MM.1S (cell line): ENCODE measurements around the gene RSPH3.

Experiments
- DNase-seq: peaks from one replicate; pipeline ENCODE4 v3.0.0-alpha.2; 2015
- H2AFZ ChIP-seq: fragments of 300-600 bp; sonication (generic); 2 replicates; pipeline ENCODE4 v1.6.0; 2016; ENCODE audit warnings: antibody characterized with exemption, low read length
- H3F3A ChIP-seq: fragments of 300-600 bp; sonication (generic); 2 replicates; pipeline ENCODE4 v1.6.1; 2016; ENCODE audit warnings: mild to moderate bottlenecking, antibody characterized with exemption, low read length, moderate library complexity, mixed read lengths; ENCODE audit not compliant: insufficient read depth
- H3K27ac ChIP-seq: fragments of 300-600 bp; sonication (generic); 2 replicates; pipeline ENCODE4 v1.5.1; 2016; ENCODE audit warnings: mild to moderate bottlenecking, low read length
- H3K27me3 ChIP-seq: fragments of 300-600 bp; sonication (generic); replicated peaks from 2 replicates; pipeline ENCODE4 v1.6.0; 2016; ENCODE audit warnings: low read length; ENCODE audit not compliant: insufficient read depth
- H3K36me3 ChIP-seq: fragments of 300-600 bp; sonication (generic); replicated peaks from 2 replicates; pipeline ENCODE4 v1.6.1; 2016; ENCODE audit warnings: mild to moderate bottlenecking, low read length, mixed read lengths; ENCODE audit not compliant: insufficient read depth
- H3K4me1 ChIP-seq: fragments of 300-600 bp; sonication (generic); 2 replicates; pipeline ENCODE4 v1.6.1; 2016; ENCODE audit warnings: low read length, mixed read lengths
- H3K4me2 ChIP-seq: fragments of 300-600 bp; sonication (generic); 2 replicates; pipeline ENCODE4 v1.6.0; 2016; ENCODE audit warnings: low read depth, low read length
- H3K4me3 ChIP-seq: fragments of 300-600 bp; sonication (generic); 2 replicates; pipeline ENCODE4 v1.5.1; 2016; ENCODE audit warnings: low read length, mixed read lengths
- H3K79me2 ChIP-seq: fragments of 300-600 bp; sonication (generic); 2 replicates; pipeline ENCODE4 v1.6.1; 2016; ENCODE audit warnings: mixed run types, low read length, mixed read lengths
- H3K9ac ChIP-seq: fragments of 300-600 bp; sonication (generic); 2 replicates; pipeline ENCODE4 v1.6.1; 2016; ENCODE audit warnings: low read length, mixed read lengths
- H3K9me2 ChIP-seq: fragments of 300-600 bp; sonication (generic); replicated peaks from 2 replicates; pipeline ENCODE4 v1.6.1; 2016; ENCODE audit warnings: mild to moderate bottlenecking, low read length, mixed read lengths; ENCODE audit not compliant: insufficient read depth
- H3K9me3 ChIP-seq: fragments of 300-600 bp; sonication (generic); replicated peaks from 2 replicates; pipeline ENCODE4 v1.6.1; 2016; ENCODE audit warnings: mild to moderate bottlenecking, low read length, mixed read lengths; ENCODE audit not compliant: insufficient read depth
- H4K20me1 ChIP-seq: fragments of 300-600 bp; sonication (generic); 2 replicates; pipeline ENCODE4 v1.6.1; 2016; ENCODE audit warnings: mild to moderate bottlenecking, low read length, moderate library complexity, mixed read lengths; ENCODE audit not compliant: insufficient read depth
- EZH2 ChIP-seq: fragments of 300-600 bp; sonication (generic); optimal IDR thresholded peaks from 2 replicates; pipeline ENCODE3; 2017; ENCODE audit warnings: low read depth, mild to moderate bottlenecking, antibody characterized with exemption, low read length, mixed read lengths
- EZH2phosphoT487 ChIP-seq: fragments of 300-600 bp; sonication (generic); IDR thresholded peaks from 2 replicates; pipeline ENCODE4 v1.6.1; 2018; ENCODE audit warnings: antibody characterized with exemption, low read length
- TF ChIP-seq, protein P1 (sequence below): fragments of 300-600 bp; sonication (generic); IDR thresholded peaks from 2 replicates; pipeline ENCODE4 v1.5.1; 2016; ENCODE audit warnings: antibody characterized with exemption, low read length, mixed read lengths

RSPH3 gene

GRCh38 chr6:159002432-159003155 is 2.6 kb upstream of the RSPH3 start:
- no peak overlapping the region for H3K9ac ChIP-seq
- no peaks in the 10 kb centered on the region for H4K20me1 ChIP-seq
- no peak overlapping the region for H2AFZ ChIP-seq
- H3K36me3 ChIP-seq = no peaks in the 10 kb centered on the region
- no peak overlapping the region for H3K4me3 ChIP-seq
- H3K4me2 ChIP-seq = no peak overlapping the region
- TF ChIP-seq EZH2phosphoT487 = no peak
- TF ChIP-seq EZH2 = no peak
- TF ChIP-seq, protein P1, sequence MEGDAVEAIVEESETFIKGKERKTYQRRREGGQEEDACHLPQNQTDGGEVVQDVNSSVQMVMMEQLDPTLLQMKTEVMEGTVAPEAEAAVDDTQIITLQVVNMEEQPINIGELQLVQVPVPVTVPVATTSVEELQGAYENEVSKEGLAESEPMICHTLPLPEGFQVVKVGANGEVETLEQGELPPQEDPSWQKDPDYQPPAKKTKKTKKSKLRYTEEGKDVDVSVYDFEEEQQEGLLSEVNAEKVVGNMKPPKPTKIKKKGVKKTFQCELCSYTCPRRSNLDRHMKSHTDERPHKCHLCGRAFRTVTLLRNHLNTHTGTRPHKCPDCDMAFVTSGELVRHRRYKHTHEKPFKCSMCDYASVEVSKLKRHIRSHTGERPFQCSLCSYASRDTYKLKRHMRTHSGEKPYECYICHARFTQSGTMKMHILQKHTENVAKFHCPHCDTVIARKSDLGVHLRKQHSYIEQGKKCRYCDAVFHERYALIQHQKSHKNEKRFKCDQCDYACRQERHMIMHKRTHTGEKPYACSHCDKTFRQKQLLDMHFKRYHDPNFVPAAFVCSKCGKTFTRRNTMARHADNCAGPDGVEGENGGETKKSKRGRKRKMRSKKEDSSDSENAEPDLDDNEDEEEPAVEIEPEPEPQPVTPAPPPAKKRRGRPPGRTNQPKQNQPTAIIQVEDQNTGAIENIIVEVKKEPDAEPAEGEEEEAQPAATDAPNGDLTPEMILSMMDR = no peak
- DNase-seq = no peak
- no peaks in the 10 kb centered on the region for H3K9me3 ChIP-seq
- no peaks in the 10 kb centered on the region for H3F3A ChIP-seq
- H3K4me1 ChIP-seq = no peaks in the 10 kb centered on the region
- no peaks in the 10 kb centered on the region for H3K9me2 ChIP-seq
- no peaks in the 10 kb centered on the region for H3K27me3 ChIP-seq
- no peaks in the 10 kb centered on the region for H3K79me2 ChIP-seq
- H3K27ac ChIP-seq = no peak overlapping the region

DNA sequence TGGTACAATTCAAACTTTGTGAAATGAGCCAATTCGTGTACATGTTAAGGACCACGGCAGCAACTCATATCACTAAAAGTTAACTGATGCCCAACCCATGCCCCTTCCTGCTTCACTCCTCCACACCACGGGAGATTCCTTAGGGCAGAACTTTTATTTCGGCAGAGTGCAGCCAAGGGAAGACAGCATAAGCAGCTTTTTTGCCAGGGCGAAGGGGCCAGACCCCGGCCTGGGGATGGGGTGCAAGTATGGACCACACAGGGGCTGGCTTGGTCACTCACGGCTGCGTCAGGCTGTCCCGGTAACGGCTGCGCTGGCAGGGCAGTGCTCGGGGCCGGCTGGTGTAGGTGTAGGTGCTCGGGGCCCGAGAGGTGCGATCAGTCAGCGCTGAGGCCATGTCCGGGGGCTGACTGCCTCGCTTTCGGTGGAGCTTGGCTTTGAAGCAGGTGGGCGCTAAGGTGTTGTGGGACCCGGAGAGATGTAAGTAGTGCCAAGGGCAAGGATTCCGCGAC is 792 bp downstream of the RSPH3 start:
- H3K79me2 ChIP-seq = no peaks in the 10 kb centered on the region
- peak overlapping the region; percentile 86 for H3K4me2 ChIP-seq
- H4K20me1 ChIP-seq = no peaks in the 10 kb centered on the region
- H2AFZ ChIP-seq = peak overlapping the region; percentile 96
- no peaks in the 10 kb centered on the region for H3K27me3 ChIP-seq
- TF ChIP-seq EZH2 = no peak
- TF ChIP-seq, protein P1 = no peak
- TF ChIP-seq EZH2phosphoT487 = no peak
- peak overlapping the region; percentile 65; the same call in 1 of the 2 replicates for H3K9ac ChIP-seq
- no peaks in the 10 kb centered on the region for H3K9me2 ChIP-seq
- H3K4me1 ChIP-seq = no peaks in the 10 kb centered on the region
- H3K36me3 ChIP-seq = no peaks in the 10 kb centered on the region
- H3K9me3 ChIP-seq = no peaks in the 10 kb centered on the region
- H3K4me3 ChIP-seq = peak overlapping the region; percentile 84
- H3F3A ChIP-seq = no peaks in the 10 kb centered on the region
- no peak for DNase-seq
- peak overlapping the region; percentile 77; the same call in 1 of the 2 replicates for H3K27ac ChIP-seq

GRCh38 chr6:158996856-158997255 is 3.1 kb downstream of the RSPH3 start:
- Histone ChIP-seq H3K4me3 (no peak overlapping the region), H3K9ac (no peak overlapping the region), H3K9me3 (no peaks in the 10 kb centered on the region), H4K20me1 (no peaks in the 10 kb centered on the region), H2AFZ (no peak overlapping the region), H3K4me2 (no peak overlapping the region), H3K27ac (no peak overlapping the region), H3K9me2 (no peaks in the 10 kb centered on the region), H3K4me1 (no peaks in the 10 kb centered on the region), H3K36me3 (no peaks in the 10 kb centered on the region), H3F3A (no peaks in the 10 kb centered on the region), H3K27me3 (no peaks in the 10 kb centered on the region), H3K79me2 (no peaks in the 10 kb centered on the region)
- TF ChIP-seq EZH2phosphoT487 (no peak), EZH2 (no peak)
- TF ChIP-seq, protein P1 = no peak
- no peak for DNase-seq
